NB4 (cell line): ENCODE data around the gene ITGA8.

Source experiments
- DNase-seq: peaks from one replicate; pipeline ENCODE4 v3.0.0; 2010; ENCODE audit warnings: low read depth
- H3K4me3 ChIP-seq: one replicate; pipeline ENCODE4 v1.5.1; 2011; ENCODE audit warnings: mild to moderate bottlenecking, low read depth, low read length, moderate library complexity
- CTCF ChIP-seq: IDR thresholded peaks from one replicate; pipeline ENCODE4 v1.5.1; 2012; ENCODE audit warnings: low read depth, low read length
- MAX ChIP-seq: IDR thresholded peaks from 2 replicates; pipeline ENCODE4 v1.6.1; 2011; ENCODE audit warnings: low read depth, low read length
- MYC ChIP-seq: IDR thresholded peaks from 2 replicates; pipeline ENCODE4 v1.6.1; 2011; ENCODE audit warnings: low read depth, low read length
- POLR2A ChIP-seq: IDR thresholded peaks from 2 replicates; pipeline ENCODE4 v1.6.1; 2011; ENCODE audit warnings: mild to moderate bottlenecking; ENCODE audit not compliant: insufficient read length; ENCODE audit errors: extremely low read depth

ITGA8 gene

GRCh38 chr10:15472431-15473395 lies 247.0 kb downstream of the ITGA8 start:
- no peak overlapping the region for H3K4me3 ChIP-seq
- TF ChIP-seq MYC (no peak), MAX (no peak), POLR2A (no peak), CTCF (no peak)
- no peak for DNase-seq

GRCh38 chr10:15472008-15472407 lies 247.7 kb downstream of the ITGA8 start:
- no peak for DNase-seq
- no peak for TF ChIP-seq CTCF

GRCh38 chr10:15469111-15469510 lies 250.6 kb downstream of the ITGA8 start:
- TF ChIP-seq MAX, result no peak
- no peak for TF ChIP-seq CTCF
- no peak for TF ChIP-seq MYC
- no peak for TF ChIP-seq POLR2A
- DNase-seq, result no peak

More at GRCh38 chr10:15472008-15472407, 247.7 kb downstream of the ITGA8 start:
- H3K4me3 ChIP-seq, result no peak overlapping the region

GRCh38 chr10:15464381-15464780 lies 255.3 kb downstream of the ITGA8 start:
- H3K4me3 ChIP-seq, result no peak overlapping the region
- no peak for TF ChIP-seq CTCF
- TF ChIP-seq MAX, result no peak
- TF ChIP-seq MYC, result no peak
- TF ChIP-seq POLR2A, result no peak

More at GRCh38 chr10:15469111-15469510, 250.6 kb downstream of the ITGA8 start:
- H3K4me3 ChIP-seq, result no peak overlapping the region

More at GRCh38 chr10:15464381-15464780, 255.3 kb downstream of the ITGA8 start:
- DNase-seq, result no peak
